HepG2 (cell line): ENCODE data around the gene MND1. TPM values are rescaled to one million over a fixed set of nuclear protein-coding genes. Genes with fewer than 3 reads are reported as not detected.

Source experiments
- ARID5B ChIP-seq: IDR thresholded peaks from 2 replicates; pipeline ENCODE4 v1.4.0; 2020; ENCODE audit warnings: mild to moderate bottlenecking, missing genetic modification reagents
- HES4 ChIP-seq: sonication (generic); formaldehyde crosslinking; IDR thresholded peaks from 2 replicates; pipeline ENCODE4 v1.9.0; 2021; ENCODE audit warnings: mild to moderate bottlenecking, missing genetic modification reagents, borderline replicate concordance
- HNF4G ChIP-seq, 2 experiments: sonication (generic) in 1 of 2; formaldehyde crosslinking in 1 of 2; IDR thresholded peaks; 2 replicates each; pipeline versions ENCODE4 v1.4.0 to v1.6.1; 2011 to 2020; ENCODE audit warnings: borderline replicate concordance in 2 of 2, low read depth in 2 of 2, mild to moderate bottlenecking in 2 of 2, low read length in 1 of 2, missing genetic modification reagents in 1 of 2, moderate library complexity in 1 of 2
- KDM5A ChIP-seq: fragments of 200-600 bp; sonication (generic); IDR thresholded peaks from 2 replicates; pipeline ENCODE4 v1.7.0; 2018; ENCODE audit warnings: antibody characterized with exemption, mild to moderate bottlenecking, low read length, borderline replicate concordance
- MEIS2 ChIP-seq: sonication (generic); formaldehyde crosslinking; IDR thresholded peaks from 2 replicates; pipeline ENCODE4 v1.9.0; 2021; ENCODE audit warnings: mild to moderate bottlenecking, missing genetic modification reagents
- MIER3 ChIP-seq: IDR thresholded peaks from 2 replicates; pipeline ENCODE4 v1.6.1; 2016; ENCODE audit warnings: missing compliant biosample characterization, borderline replicate concordance
- REPIN1 ChIP-seq: sonication (generic); formaldehyde crosslinking; IDR thresholded peaks from 2 replicates; pipeline ENCODE4 v1.8.0; 2022; ENCODE audit warnings: missing genetic modification reagents, low read depth, mild to moderate bottlenecking, borderline replicate concordance
- SATB2 ChIP-seq: sonication (generic); formaldehyde crosslinking; IDR thresholded peaks from 2 replicates; pipeline ENCODE4 v1.5.0; 2020; ENCODE audit warnings: missing genetic modification reagents
- SP4 ChIP-seq: sonication (generic); formaldehyde crosslinking; IDR thresholded peaks from 2 replicates; pipeline ENCODE4 v1.8.1; 2023; ENCODE audit warnings: mild to moderate bottlenecking, missing genetic modification reagents
- STAG1 ChIP-seq: sonication (generic); formaldehyde crosslinking; IDR thresholded peaks from 2 replicates; pipeline ENCODE4 v1.4.0; 2020; ENCODE audit warnings: missing genetic modification reagents
- ZFP37 ChIP-seq: sonication (generic); formaldehyde crosslinking; IDR thresholded peaks from 2 replicates; pipeline ENCODE4 v1.4.0; 2020; ENCODE audit warnings: missing genetic modification reagents, borderline replicate concordance
- ZNF235 ChIP-seq: sonication (generic); formaldehyde crosslinking; IDR thresholded peaks from 2 replicates; pipeline ENCODE4 v1.8.1; 2023; ENCODE audit warnings: mild to moderate bottlenecking, missing genetic modification reagents, borderline replicate concordance
- ZNF343 ChIP-seq: sonication (generic); formaldehyde crosslinking; IDR thresholded peaks from 2 replicates; pipeline ENCODE4 v1.4.0; 2020; ENCODE audit warnings: mild to moderate bottlenecking, missing genetic modification reagents
- ZNF354B ChIP-seq: sonication (generic); formaldehyde crosslinking; IDR thresholded peaks from 2 replicates; pipeline ENCODE4 v1.8.0; 2022; ENCODE audit warnings: mild to moderate bottlenecking, missing genetic modification reagents
- ZNF501 ChIP-seq: sonication (generic); formaldehyde crosslinking; IDR thresholded peaks from 2 replicates; pipeline ENCODE4 v1.5.1; 2020; ENCODE audit warnings: mild to moderate bottlenecking, moderate library complexity, missing genetic modification reagents
- ZNF558 ChIP-seq: sonication (generic); formaldehyde crosslinking; IDR thresholded peaks from 2 replicates; pipeline ENCODE4 v1.9.0; 2022; ENCODE audit warnings: mild to moderate bottlenecking, missing genetic modification reagents, borderline replicate concordance
- polyA plus RNA-seq, 8 experiments: library from polyadenylated mRNA; depleted of rRNA in 3 of 8; stranded (reverse) in 7 of 8; unstranded in 1 of 8; fragments of >200 nt; fragmentation: Illumina TruSeq in 4 of 8; extraction: Trizol in 4 of 8; gene quantifications; 2 replicates each; pipeline versions ENCODE4 v1.2.1 to v1.2.3, GENCODE V29; 2011 to 2016; ENCODE audit warnings: low read depth in 4 of 8, missing spikeins in 1 of 8, mixed read lengths in 1 of 8; ENCODE audit not compliant: insufficient read depth in 1 of 8
- total RNA-seq, 5 experiments: library from RNA; depleted of rRNA; stranded (reverse); fragments of >200 nt; fragmentation: Illumina TruSeq; extraction: Trizol; gene quantifications; 2 replicates each; pipeline ENCODE4 v1.2.3, GENCODE V29; 2016; ENCODE audit warnings: low read depth in 1 of 5
- TF ChIP-seq, protein P1 (sequence below): sonication (generic); formaldehyde crosslinking; conservative IDR thresholded peaks from 2 replicates; pipeline ENCODE4 v1.4.0; 2020; ENCODE audit warnings: missing genetic modification reagents
- TF ChIP-seq, protein P2 (sequence below): sonication (generic); formaldehyde crosslinking; IDR thresholded peaks from 2 replicates; pipeline ENCODE4 v1.4.0; 2020; ENCODE audit warnings: missing genetic modification reagents, borderline replicate concordance

Gene MND1
- total and polyA plus RNA-seq, 2 of the 13 experiments (the other 11 are each of a cell fraction or from before 2014, with no cell fraction given), result 4.8 to 30.7 TPM

DNA sequence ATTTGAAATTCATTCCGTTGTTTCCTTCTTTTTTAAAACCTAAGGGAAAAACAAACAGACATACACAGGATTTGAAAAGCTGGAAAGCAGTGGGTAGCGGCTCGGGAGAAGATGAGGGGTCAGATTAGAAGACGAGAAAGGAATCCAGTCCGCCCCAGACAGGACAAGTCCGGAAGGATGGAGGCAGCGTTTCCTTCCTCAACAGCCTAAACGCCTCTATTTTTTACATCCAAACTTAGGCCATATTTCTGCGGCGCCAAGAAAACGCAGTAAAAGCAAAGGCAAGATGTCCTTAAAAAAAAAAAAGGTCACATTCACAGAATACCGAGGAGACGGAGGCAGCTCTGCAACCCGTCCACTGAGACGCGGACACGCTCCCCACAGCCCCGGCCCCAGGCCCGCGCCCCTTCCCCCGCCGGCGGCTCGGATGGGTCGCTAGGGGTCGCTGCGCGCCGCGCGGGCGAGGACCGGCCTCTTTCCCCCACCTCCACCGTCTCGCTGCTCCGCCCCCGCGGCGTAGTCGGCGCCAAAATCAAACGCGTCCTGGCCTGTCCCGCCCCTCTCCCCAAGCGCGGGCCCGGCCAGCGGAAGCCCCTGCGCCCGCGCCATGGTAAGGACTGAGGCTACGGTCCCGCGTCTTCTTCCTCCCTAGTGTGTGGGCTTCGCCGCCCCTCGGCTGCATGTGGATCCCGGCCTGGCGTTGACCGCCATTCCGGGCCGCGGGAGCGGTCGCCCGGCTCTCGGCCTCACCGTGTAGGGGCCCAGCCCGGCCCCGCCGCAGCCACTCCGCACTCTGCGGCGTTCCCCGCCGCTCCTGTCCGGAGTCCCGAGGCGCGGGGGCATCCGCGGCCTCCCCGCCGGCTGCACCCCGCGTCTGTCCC lies at the start of gene MND1 (continued):
- TF ChIP-seq, protein P1, sequence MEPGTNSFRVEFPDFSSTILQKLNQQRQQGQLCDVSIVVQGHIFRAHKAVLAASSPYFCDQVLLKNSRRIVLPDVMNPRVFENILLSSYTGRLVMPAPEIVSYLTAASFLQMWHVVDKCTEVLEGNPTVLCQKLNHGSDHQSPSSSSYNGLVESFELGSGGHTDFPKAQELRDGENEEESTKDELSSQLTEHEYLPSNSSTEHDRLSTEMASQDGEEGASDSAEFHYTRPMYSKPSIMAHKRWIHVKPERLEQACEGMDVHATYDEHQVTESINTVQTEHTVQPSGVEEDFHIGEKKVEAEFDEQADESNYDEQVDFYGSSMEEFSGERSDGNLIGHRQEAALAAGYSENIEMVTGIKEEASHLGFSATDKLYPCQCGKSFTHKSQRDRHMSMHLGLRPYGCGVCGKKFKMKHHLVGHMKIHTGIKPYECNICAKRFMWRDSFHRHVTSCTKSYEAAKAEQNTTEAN (CRISPR knock-in tag), result peak; percentile 64; the same call in 1 of the 2 replicates
- TF ChIP-seq HES4 (CRISPR knock-in tag) (peak; percentile 91; the same call in 1 of the 2 replicates), ZNF235 (CRISPR knock-in tag) (peak; percentile 92), HNF4G (IDR thresholded peaks at IDR 0.05; ENCODE audit: borderline replicate concordance, low read depth, low read length) (no peak), HNF4G (CRISPR knock-in tag; IDR thresholded peaks at IDR 0.05; ENCODE audit: borderline replicate concordance, low read depth) (0 out of 2 replicates have a peak, but pooled peaks have one; percentile 38), ZNF354B (CRISPR knock-in tag) (no peak), SATB2 (CRISPR knock-in tag) (peak; percentile 36; the same call in 1 of the 2 replicates), REPIN1 (CRISPR knock-in tag) (peak; percentile 35; the same call in 1 of the 2 replicates), ZNF501 (CRISPR knock-in tag) (peak; percentile 46; the same call in 1 of the 2 replicates), ZFP37 (CRISPR knock-in tag) (peak; percentile 46; the same call in 1 of the 2 replicates), SP4 (peak; percentile 81), ZNF558 (CRISPR knock-in tag) (peak; percentile 88; the same call in 1 of the 2 replicates), MEIS2 (CRISPR knock-in tag) (peak; percentile 59), ZNF343 (peak; percentile 81; the same call in 1 of the 2 replicates), MIER3 (peak; percentile 54; the same call in 1 of the 2 replicates), ARID5B (CRISPR knock-in tag) (peak; percentile 71; the same call in 1 of the 2 replicates), STAG1 (peak; percentile 89), KDM5A (peak; percentile 69)
- TF ChIP-seq, protein P2, sequence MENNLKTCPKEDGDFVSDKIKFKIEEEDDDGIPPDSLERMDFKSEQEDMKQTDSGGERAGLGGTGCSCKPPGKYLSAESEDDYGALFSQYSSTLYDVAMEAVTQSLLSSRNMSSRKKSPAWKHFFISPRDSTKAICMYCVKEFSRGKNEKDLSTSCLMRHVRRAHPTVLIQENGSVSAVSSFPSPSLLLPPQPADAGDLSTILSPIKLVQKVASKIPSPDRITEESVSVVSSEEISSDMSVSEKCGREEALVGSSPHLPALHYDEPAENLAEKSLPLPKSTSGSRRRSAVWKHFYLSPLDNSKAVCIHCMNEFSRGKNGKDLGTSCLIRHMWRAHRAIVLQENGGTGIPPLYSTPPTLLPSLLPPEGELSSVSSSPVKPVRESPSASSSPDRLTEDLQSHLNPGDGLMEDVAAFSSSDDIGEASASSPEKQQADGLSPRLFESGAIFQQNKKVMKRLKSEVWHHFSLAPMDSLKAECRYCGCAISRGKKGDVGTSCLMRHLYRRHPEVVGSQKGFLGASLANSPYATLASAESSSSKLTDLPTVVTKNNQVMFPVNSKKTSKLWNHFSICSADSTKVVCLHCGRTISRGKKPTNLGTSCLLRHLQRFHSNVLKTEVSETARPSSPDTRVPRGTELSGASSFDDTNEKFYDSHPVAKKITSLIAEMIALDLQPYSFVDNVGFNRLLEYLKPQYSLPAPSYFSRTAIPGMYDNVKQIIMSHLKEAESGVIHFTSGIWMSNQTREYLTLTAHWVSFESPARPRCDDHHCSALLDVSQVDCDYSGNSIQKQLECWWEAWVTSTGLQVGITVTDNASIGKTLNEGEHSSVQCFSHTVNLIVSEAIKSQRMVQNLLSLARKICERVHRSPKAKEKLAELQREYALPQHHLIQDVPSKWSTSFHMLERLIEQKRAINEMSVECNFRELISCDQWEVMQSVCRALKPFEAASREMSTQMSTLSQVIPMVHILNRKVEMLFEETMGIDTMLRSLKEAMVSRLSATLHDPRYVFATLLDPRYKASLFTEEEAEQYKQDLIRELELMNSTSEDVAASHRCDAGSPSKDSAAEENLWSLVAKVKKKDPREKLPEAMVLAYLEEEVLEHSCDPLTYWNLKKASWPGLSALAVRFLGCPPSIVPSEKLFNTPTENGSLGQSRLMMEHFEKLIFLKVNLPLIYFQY, result peak; percentile 41; the same call in 1 of the 2 replicates
